ENCODE data around the gene HEYL.

HEYL gene

DNA sequence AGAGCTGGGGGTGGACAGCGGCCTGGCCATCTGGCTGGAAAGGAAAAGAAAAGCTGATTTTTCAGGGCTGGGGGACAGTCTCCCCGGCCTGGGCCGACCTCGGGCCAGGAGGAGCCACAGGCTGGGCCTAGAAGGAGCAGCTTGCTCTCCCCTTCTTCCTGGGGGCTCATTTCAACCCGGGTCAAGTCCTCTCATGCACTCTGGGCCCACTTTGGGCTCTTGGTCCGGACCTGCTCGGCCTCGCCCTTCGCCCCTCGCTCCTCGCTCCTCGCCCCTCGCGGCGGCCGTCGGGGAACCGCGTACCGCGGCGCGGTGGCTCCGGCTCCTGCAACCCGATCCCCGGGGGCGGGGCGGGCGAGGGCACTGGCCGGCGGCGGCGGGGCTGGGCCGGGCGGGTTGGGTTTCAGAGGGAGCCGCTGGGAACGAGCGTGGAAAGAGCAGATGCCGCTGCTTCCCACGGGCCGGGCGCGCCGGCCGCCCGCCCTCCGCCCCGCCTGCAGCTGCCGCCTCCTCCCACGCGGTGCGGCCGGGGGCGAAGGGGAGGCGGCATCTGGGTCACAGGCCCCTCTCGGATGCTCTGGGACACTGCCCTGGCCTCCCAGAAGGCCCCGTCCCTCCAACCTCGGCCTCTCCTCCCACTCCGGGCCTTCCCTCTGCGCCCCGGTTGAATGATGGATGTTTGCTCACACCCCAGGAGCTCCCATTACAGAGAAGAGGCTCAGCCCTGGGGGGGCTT is 6.6 kb downstream of the HEYL start:
- H3K36me3 ChIP-seq (replicated peaks; ENCODE audit: low read depth, low read length), result no peaks in the 10 kb centered on the region
- no peaks in the 10 kb centered on the region for H3K27me3 ChIP-seq (ENCODE audit: low read depth, low read length)
- no peaks in the 10 kb centered on the region for H3K79me2 ChIP-seq (ENCODE audit: low read length)
- H3K4me3 ChIP-seq (ENCODE audit: low read length), result no peak overlapping the region
- no peaks in the 10 kb centered on the region for H4K20me1 ChIP-seq (ENCODE audit: insufficient read depth, low read length)
- no peak overlapping the region for H3K9ac ChIP-seq (ENCODE audit: low read length)
- no peak overlapping the region for H3K4me2 ChIP-seq (ENCODE audit: low read length)
- TF ChIP-seq CTCF (IDR thresholded peaks at IDR 0.05; ENCODE audit: low read depth, low read length) (no peak), EZH2phosphoT487 (IDR thresholded peaks at IDR 0.05; ENCODE audit: low read depth) (no peak)
- H2AFZ ChIP-seq (ENCODE audit: low read depth, low read length), result no peak overlapping the region
- no peaks in the 10 kb centered on the region for H3K9me3 ChIP-seq (ENCODE audit: insufficient read depth, low read length)
- no peak overlapping the region for H3K27ac ChIP-seq (ENCODE audit: low read length)
- peaks cover 9% of the 10 kb centered on the region; the same call in 1 of the 2 replicates for H3K4me1 ChIP-seq (ENCODE audit: low read length)

GRCh38 chr1:39632323-39632681 is 7.1 kb downstream of the HEYL start:
- no peaks in the 10 kb centered on the region for H3K36me3 ChIP-seq (replicated peaks; ENCODE audit: low read depth, low read length)
- H3K79me2 ChIP-seq (ENCODE audit: low read length), result no peaks in the 10 kb centered on the region
- H4K20me1 ChIP-seq (ENCODE audit: insufficient read depth, low read length), result no peaks in the 10 kb centered on the region
- H2AFZ ChIP-seq (ENCODE audit: low read depth, low read length), result no peak overlapping the region
- no peak overlapping the region for H3K27ac ChIP-seq (ENCODE audit: low read length)
- H3K9me3 ChIP-seq (ENCODE audit: insufficient read depth, low read length), result no peaks in the 10 kb centered on the region
- H3K4me2 ChIP-seq (ENCODE audit: low read length), result no peak overlapping the region
- H3K4me3 ChIP-seq (ENCODE audit: low read length), result no peak overlapping the region
- no peak overlapping the region for H3K9ac ChIP-seq (ENCODE audit: low read length)
- H3K27me3 ChIP-seq (ENCODE audit: low read depth, low read length), result no peaks in the 10 kb centered on the region
- peaks cover 9% of the 10 kb centered on the region; the same call in 1 of the 2 replicates for H3K4me1 ChIP-seq (ENCODE audit: low read length)
- TF ChIP-seq CTCF (IDR thresholded peaks at IDR 0.05; ENCODE audit: low read depth, low read length) (no peak), EZH2phosphoT487 (IDR thresholded peaks at IDR 0.05; ENCODE audit: low read depth) (no peak)

DNA sequence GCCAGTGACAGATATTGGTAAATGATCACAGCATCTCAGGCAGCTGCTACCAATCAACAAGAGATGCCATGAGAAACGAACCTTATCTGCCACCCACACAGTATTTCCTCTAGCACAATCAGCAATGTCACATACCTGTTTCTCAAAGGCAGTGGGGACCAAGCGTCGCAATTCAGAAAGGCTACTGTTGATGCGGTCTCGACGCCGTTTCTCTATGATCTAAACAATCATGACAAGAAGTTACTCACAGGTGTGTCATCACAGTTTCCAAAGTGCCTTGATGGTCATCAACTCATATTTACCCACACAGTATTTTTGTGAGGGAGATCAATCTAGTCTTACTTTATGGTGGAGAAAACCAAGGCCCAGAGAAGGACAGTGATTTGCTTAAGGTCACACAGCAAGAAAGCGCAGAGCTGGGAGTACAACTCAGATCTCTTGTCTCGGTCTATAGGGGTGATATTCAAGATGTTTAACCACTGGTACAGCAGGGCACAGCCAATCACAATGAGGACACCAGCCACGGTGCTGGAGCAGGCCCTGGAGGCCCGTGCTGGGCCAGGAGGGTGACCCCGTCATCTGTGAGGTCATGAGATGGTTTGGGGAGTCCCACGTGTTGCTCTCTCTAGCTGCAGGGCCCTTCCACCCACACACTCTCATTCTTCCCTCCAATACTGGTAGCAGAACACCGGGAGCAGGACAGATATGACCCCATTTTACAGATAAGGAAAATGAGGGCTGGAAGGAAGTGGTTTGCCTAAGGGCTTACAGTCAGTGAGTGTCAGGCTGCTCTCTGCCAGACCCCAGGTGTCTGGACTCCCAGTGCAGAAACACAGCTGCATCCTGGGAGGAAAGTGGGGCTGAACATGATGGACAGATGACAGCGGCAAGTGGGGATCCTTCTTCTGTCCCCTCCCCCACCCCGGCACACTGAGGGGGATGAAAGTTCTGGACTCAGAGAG is 7.8 kb downstream of the HEYL start:
- H3K4me2 ChIP-seq (ENCODE audit: low read length), result no peak overlapping the region
- H3K9ac ChIP-seq (ENCODE audit: low read length), result no peak overlapping the region
- H3K36me3 ChIP-seq (replicated peaks; ENCODE audit: low read depth, low read length), result no peaks in the 10 kb centered on the region
- H2AFZ ChIP-seq (ENCODE audit: low read depth, low read length), result no peak overlapping the region
- H4K20me1 ChIP-seq (ENCODE audit: insufficient read depth, low read length), result no peaks in the 10 kb centered on the region
- peaks cover 9% of the 10 kb centered on the region; the same call in 1 of the 2 replicates for H3K4me1 ChIP-seq (ENCODE audit: low read length)
- no peak overlapping the region for H3K27ac ChIP-seq (ENCODE audit: low read length)
- H3K79me2 ChIP-seq (ENCODE audit: low read length), result no peaks in the 10 kb centered on the region
- H3K9me3 ChIP-seq (ENCODE audit: insufficient read depth, low read length), result no peaks in the 10 kb centered on the region
- TF ChIP-seq CTCF (IDR thresholded peaks at IDR 0.05; ENCODE audit: low read depth, low read length), result no peak
- no peak for TF ChIP-seq EZH2phosphoT487 (IDR thresholded peaks at IDR 0.05; ENCODE audit: low read depth)
- no peak overlapping the region for H3K4me3 ChIP-seq (ENCODE audit: low read length)
- H3K27me3 ChIP-seq (ENCODE audit: low read depth, low read length), result no peaks in the 10 kb centered on the region

DNA sequence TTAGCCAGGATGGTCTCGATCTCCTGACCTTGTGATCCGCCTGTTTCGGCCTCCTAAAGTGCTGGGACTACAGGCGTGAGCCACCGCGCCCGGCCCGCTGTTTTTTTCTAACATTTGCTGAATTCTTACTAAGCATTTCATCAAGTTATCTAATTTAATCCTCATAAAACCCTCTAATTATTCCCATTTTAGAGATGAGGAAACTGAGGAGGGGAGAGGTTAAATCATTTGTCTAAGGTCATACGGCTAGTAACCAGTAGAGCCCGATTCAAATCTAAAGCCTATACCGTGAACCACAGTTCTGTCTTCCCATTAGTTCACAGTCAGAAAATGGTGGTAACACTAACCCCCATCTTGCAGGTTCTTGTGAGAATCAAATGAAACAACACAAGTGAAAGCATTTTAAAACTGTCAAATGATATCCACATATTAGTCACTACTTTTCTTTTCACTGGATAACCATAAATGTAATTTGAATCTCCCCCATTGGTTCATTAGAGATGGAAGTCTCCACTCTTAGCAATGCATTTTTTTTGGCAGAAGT is 10.6 kb downstream of the HEYL start:
- Histone ChIP-seq H3K9ac (ENCODE audit: low read length) (no peak overlapping the region), H3K36me3 (replicated peaks; ENCODE audit: low read depth, low read length) (no peaks in the 10 kb centered on the region), H3K9me3 (ENCODE audit: insufficient read depth, low read length) (no peaks in the 10 kb centered on the region), H3K27ac (ENCODE audit: low read length) (no peak overlapping the region), H3K4me3 (ENCODE audit: low read length) (no peak overlapping the region), H3K4me1 (ENCODE audit: low read length) (peaks cover 9% of the 10 kb centered on the region; the same call in 1 of the 2 replicates), H4K20me1 (ENCODE audit: insufficient read depth, low read length) (no peaks in the 10 kb centered on the region), H3K79me2 (ENCODE audit: low read length) (no peaks in the 10 kb centered on the region), H3K4me2 (ENCODE audit: low read length) (no peak overlapping the region; the same call in 1 of the 2 replicates), H2AFZ (ENCODE audit: low read depth, low read length) (no peak overlapping the region), H3K27me3 (ENCODE audit: low read depth, low read length) (no peaks in the 10 kb centered on the region)
- no peak for TF ChIP-seq EZH2phosphoT487 (IDR thresholded peaks at IDR 0.05; ENCODE audit: low read depth)
- TF ChIP-seq CTCF (IDR thresholded peaks at IDR 0.05; ENCODE audit: low read depth, low read length), result no peak
